Astrocyte (in vitro differentiated cells and primary cell): Measurements from ENCODE around the gene METTL24.

Experiments
- EZH2 ChIP-seq: IDR thresholded peaks from 2 replicates; pipeline ENCODE4 v1.6.1; 2012; ENCODE audit warnings: mild to moderate bottlenecking, low read length, inconsistent platforms; ENCODE audit not compliant: insufficient read depth
- TF ChIP-seq, protein P1 (sequence below): IDR thresholded peaks from 2 replicates; pipeline ENCODE4 v1.5.1; 2011; ENCODE audit warnings: low read depth, mild to moderate bottlenecking, inconsistent platforms, low read length, moderate library complexity; ENCODE audit not compliant: insufficient read depth

DNA sequence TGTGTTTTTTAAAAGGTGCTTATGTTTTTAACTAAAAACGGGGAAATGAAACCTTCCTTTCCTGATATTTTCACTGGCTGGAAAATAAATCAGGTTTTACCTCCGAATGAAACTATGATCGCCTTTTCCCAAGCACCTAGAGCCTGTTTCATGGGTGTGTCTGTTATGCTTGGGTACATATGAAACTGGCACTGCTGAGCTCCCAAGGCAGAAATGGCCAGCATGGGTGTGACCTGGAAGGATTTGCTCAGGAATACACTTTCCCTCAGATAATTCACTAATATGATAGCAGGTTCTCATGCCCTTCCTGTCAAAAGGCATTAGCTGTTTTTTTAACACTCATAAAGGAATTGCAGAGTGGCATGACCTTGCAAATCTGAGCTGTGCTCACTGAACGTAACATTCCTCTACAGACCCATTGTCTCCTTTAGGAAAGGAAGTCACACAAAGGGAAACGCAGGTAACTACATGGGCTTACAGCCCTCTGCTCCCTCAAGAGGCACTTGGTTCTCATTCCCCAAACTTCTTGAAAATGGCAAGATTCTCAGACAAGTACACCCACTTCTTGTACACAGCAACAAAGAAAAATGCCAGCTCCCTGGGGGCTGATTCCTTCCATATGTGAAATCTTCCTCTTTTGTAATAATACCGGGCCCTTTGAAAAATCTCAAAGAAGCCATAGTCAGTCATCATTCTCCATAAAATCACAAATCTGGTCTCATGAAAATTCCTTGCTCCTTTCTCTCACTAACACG lies 72.7 kb downstream of the METTL24 start:
- TF ChIP-seq, protein P1, sequence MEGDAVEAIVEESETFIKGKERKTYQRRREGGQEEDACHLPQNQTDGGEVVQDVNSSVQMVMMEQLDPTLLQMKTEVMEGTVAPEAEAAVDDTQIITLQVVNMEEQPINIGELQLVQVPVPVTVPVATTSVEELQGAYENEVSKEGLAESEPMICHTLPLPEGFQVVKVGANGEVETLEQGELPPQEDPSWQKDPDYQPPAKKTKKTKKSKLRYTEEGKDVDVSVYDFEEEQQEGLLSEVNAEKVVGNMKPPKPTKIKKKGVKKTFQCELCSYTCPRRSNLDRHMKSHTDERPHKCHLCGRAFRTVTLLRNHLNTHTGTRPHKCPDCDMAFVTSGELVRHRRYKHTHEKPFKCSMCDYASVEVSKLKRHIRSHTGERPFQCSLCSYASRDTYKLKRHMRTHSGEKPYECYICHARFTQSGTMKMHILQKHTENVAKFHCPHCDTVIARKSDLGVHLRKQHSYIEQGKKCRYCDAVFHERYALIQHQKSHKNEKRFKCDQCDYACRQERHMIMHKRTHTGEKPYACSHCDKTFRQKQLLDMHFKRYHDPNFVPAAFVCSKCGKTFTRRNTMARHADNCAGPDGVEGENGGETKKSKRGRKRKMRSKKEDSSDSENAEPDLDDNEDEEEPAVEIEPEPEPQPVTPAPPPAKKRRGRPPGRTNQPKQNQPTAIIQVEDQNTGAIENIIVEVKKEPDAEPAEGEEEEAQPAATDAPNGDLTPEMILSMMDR, result no peak
- no peak for TF ChIP-seq EZH2
